SH-SY5Y (cell line): Measurements from ENCODE around the gene THRSP.

ENCODE experiments used
- GATA2 ChIP-seq: IDR thresholded peaks from 2 replicates; pipeline ENCODE4 v1.6.1; 2011; ENCODE audit warnings: mild to moderate bottlenecking, low read depth, low read length
- GATA3 ChIP-seq: IDR thresholded peaks from 2 replicates; pipeline ENCODE4 v1.6.1; 2011; ENCODE audit warnings: low read depth, mild to moderate bottlenecking, low read length, moderate library complexity

THRSP gene

DNA sequence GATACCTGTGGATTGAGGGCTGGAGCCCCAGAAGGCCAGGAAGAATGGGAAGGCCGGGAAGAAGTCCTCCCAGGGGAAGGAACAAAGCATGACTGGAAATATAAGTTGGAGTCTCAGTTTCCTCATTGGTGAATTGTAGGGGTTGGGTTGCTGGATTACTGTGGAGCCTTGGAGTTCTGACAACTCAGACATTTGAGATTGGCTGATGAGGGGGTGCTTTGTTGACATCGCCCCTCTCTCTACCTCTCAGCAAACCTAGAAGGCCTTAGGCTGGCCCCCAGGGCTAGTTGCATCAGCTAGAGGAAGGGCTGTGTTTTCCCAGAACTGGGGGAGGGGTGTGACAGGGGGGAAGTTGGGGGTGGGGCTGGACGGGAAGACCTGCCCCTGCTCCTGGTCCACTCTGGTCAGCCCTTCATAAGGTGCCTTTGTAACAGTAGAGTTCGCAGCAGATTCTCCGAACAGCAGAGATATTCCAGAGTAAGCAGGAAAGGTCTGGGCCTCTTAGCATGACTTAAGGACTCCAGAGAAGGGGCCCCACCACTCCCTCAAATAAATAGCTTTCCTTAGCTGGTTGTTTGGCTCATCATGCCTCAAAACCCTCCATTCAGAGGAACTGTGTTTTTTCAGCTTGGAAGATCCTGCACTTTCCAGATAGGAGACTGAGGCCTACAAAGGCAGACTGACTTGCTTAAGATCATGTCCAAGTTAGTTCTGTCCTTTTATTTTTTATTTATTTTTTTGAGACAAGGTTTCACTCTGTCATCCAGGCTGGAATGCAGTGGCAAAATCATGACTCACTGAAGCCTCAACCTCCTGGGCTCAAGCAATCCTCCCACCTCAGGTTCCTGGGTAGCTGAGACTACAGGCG is 12.5 kb upstream of the THRSP start:
- TF ChIP-seq GATA3 (no peak), GATA2 (no peak)

DNA sequence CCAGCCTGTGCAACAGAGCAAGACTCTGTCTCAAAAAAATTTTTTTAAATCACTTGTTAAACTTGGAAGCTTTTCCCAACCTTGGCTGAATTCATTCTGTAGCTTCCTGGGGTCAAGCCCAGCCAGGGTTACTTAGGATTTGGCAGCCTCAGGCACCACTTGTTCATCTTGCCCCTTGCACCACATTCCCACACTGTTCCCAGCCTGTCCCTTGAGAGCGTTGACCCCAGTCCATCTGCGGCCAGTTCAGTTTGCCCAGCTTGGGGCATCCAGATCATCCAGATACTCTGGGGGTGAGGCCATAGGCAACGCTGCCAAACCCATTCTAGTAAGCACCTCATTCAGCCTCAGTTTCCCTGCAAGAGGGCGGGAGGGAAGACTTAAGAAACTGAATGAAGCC is 8.7 kb upstream of the THRSP start:
- no peak for TF ChIP-seq GATA2
- no peak for TF ChIP-seq GATA3

- TF ChIP-seq GATA2 (no peak), GATA3 (no peak)
These were observed 7.6 kb upstream of the THRSP start for GRCh38 chr11:78056093-78056492.

GRCh38 chr11:78057462-78058055 is 6.1 kb upstream of the THRSP start:
- no peak for TF ChIP-seq GATA3
- TF ChIP-seq GATA2, result no peak

GRCh38 chr11:78060533-78060932 is 3.1 kb upstream of the THRSP start:
- no peak for TF ChIP-seq GATA2
- no peak for TF ChIP-seq GATA3

DNA sequence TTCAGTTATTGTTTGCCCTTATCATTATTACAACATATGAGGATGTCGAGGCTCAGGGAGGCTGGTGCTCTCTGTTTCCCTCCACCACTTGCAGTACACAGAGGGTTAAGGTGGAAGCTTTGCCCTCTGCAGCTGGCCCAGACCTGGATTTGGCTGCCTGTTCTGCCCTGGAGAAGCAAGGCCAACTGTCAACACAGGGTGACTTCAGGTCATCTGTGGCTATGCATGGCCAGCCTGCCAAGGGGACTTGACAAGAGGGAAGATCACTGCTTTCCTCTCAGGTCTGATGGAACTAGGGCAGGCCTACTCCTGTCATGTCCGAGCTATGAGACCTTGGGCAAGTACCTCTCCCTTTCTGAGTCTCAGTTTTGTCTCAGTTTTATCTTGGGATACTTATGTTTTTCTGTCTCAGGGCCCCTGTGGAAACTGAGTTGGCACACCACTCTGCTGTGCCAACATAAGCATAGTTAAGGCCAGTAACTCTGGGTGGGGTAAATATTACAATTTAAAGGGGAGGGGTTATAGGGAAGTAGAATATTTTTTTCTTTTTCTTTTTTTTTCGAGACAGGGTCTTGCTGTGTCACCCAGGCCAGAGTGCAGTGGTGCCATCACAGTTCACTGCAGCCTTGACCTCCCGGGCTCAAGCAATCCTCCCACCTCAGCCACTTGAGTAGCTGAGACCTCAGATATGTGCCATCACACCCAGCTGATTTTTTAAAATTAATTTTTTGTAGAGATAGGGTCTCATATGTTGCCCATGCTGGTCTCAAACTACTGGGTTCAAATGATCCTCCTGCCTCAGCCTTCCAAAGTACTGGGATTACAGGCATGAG is 2.4 kb upstream of the THRSP start:
- no peak for TF ChIP-seq GATA2
- no peak for TF ChIP-seq GATA3

- TF ChIP-seq GATA3, result no peak
- no peak for TF ChIP-seq GATA2
These were observed 1.7 kb upstream of the THRSP start for GRCh38 chr11:78061921-78062311.

GRCh38 chr11:78062671-78063070 is 990 bp upstream of the THRSP start:
- TF ChIP-seq GATA2 (no peak), GATA3 (no peak)

DNA sequence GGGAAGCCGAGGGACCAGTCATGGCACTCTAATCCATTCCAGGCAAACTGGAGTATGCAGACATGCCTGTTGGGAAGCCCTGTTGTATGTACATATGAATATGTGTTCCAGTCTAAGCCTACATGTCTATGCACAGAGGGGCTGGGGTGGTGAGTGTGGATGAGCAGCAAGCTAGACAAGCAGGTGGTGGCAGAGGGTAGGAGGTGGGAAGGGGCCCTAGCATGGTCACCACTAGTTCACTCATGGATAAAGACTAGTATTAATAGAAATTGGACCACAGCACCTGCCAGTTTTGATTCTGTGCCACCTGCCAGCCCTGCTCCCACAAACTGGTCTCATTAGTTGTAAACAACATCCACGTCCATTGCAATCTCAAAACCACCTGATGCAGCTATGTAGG is 1.5 kb downstream of the THRSP start:
- TF ChIP-seq GATA3 (no peak), GATA2 (no peak)

- TF ChIP-seq GATA3 (no peak), GATA2 (no peak)
These were observed 2.8 kb downstream of the THRSP start for GRCh38 chr11:78066471-78066870.

DNA sequence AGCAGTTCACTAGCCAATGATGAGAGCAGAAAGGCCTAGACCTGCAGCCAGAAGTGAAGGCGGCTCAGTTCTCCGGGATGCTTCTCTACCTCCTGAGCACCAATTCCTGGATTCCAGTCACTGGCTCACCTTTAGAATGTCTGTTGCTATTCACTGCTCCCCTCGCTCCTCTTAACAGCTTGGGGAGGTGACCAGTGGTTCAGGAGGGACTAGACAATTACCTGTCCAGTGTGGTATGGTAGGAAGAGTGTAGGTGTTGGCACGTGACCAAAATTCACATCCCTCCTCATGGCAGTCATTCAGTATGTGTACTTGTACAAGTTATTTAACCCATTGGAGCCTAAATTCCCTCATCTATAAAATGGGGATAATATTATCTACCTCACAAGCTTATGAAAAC is 4.0 kb downstream of the THRSP start:
- TF ChIP-seq GATA2, result no peak
- TF ChIP-seq GATA3, result no peak

- TF ChIP-seq GATA2 (no peak), GATA3 (no peak)
These were observed 5.8 kb downstream of the THRSP start for GRCh38 chr11:78069465-78069864.

- TF ChIP-seq GATA2 (no peak), GATA3 (no peak)
These were observed 7.0 kb downstream of the THRSP start for GRCh38 chr11:78070621-78071020.

GRCh38 chr11:78071717-78072116 is 8.1 kb downstream of the THRSP start:
- TF ChIP-seq GATA3 (no peak), GATA2 (no peak)

DNA sequence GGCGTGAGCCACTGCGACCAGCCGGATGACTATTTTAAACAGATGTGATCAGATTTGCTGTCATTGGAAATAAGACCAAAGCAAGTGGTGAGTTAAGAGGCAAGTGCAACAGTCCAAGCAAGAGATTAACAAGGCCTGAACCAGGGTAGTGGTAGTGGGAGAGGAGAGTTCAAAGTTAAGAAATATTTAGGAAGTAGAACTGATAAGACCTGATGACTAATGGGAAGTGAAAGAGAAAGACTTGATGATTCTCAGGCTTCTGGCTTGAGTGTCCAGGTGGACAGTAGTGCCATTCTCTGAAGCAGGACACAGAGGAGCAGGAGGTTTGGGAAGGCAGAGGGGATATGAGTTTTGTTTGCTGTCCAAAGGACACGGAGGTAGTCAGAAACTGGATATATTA is 8.8 kb downstream of the THRSP start:
- TF ChIP-seq GATA3 (no peak), GATA2 (no peak)
